Stimulated activated CD4-positive, alpha-beta T cell treated with anti-CD3 and anti-CD28 coated beads, Interleukin-15, amount 100 ng/mL, for 24 hours (primary cell): Measurements from ENCODE around the gene LRPAP1.

Source experiments
- DNase-seq: peaks from one replicate; pipeline ENCODE4 v3.0.0-alpha.2; 2020

Gene LRPAP1

GRCh38 chr4:3498901-3499510 lies 33.2 kb downstream of the LRPAP1 start:
- no peak for DNase-seq

- DNase-seq: no peak
These were observed 33.8 kb downstream of the LRPAP1 start for GRCh38 chr4:3498407-3498806.

DNA sequence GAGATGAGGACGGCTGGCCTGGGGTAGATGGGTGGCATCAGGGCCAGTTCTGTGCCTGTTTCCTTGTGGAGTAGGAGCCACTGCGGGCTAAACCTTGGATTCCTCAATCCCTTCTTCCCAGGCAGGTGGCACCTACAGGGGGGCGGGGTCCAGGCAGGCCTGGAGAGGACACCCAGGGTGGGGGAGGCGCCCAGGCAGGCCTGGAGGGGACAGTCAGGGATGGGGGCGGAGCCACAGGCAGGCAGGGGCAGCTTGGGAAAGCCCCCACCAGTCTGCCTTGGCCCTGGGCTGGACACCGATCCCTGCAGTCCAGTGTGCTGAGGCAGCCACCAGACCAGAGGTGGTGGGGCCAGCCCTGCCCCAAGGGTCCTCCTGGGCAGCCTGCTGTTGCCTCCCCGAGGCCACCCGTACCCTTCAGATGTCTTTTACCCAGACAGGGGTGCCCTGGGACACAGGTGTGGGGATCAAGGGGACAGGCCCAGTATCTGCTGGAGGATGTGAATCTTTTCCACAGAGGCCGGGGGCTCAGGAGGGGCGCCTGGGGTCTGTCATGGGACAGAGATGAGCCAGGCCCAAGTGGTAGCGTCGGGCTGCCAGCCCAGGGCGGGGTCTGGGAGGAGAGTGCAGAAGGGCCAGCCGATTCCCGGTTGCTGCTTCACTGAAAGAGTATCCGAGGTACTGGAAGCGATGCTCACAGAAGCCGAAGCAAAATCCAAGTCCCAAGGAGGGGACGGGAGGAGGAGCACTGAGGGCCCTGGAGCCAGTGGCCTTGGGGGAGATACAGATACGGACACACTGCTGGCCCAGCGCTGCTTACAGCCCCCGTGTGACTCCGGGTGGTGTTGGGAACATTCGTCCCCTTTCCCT lies 34.5 kb downstream of the LRPAP1 start:
- DNase-seq: no peak

DNA sequence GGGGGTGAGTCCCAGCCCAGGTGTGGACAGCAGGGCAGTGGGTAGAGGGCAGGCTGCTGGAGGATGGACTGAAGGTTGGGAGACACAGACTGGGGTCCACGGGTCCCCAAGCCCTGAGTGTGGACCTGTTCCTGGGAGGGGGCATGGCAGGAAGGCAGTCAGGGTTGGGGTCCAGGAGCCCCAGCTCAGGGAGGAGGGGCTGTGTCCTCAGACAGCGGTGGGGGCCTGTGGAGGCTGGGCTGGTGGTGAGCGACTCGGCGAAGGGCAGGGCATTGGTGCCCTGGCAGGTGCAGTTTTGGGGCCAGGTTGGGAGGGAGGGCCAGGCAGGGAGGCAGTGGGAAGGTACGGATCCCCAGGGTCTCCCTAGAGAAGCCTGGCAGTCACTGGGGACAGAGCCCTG lies 35.1 kb downstream of the LRPAP1 start:
- DNase-seq: no peak

DNA sequence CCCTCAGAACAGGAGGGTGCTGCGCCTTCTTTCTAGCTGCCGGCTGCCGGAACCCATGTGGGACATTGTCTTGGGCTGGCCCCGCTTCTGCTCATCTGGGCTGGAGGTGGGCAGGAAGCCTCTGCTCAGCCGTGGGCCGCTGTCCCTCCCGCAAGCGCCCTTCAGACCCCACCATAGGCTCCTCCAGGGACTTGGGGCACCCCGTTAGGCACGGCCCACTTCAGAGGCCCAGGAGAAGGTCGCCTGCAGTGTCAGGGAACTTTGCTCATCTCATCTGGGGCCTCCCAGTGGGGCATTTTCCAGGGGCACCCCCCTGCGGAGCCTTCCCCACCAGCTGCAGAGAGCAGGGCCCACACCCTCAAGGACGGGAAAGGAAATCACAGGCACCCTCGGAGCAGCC lies 36.2 kb downstream of the LRPAP1 start:
- no peak for DNase-seq

DNA sequence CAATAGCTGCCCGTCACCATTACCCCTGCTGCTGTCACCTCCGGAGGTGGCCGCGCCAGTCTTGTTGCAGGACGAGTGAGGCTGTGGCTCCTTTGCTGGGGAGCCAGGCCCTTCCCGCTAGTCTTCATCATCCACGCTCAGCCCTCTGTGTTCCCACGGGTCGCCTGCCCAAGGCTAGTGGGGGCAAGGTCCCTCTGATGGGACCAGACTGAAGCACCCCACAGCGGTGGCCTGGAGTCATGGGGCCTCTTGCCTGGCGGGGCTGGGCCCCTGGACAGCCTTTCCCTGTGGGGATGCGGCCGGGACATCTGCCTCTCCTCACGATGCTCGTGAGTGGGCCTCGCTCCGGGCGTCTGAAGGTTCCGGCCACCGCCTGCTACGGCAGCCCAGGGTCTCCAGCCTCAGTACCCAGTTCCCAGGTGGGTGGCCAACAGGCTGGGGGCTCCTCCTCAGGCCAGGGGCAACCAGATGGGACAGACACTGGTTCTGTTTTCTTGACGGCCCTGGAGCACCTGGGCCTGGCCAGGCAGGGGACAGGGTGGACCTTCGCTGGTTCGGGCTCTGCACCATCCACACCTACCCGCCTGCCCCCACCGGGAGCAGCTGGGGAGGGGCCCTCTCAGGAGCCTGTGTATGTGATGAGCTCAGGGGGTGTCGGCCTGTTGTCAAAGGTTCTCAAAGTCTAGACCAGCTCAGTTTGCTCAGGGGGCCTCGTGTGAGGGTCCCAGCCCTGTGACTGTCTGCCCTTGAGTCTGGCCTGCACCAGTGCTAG lies 36.8 kb downstream of the LRPAP1 start:
- DNase-seq: no peak

- no peak for DNase-seq
These were observed 37.8 kb downstream of the LRPAP1 start for GRCh38 chr4:3494462-3494871.

DNA sequence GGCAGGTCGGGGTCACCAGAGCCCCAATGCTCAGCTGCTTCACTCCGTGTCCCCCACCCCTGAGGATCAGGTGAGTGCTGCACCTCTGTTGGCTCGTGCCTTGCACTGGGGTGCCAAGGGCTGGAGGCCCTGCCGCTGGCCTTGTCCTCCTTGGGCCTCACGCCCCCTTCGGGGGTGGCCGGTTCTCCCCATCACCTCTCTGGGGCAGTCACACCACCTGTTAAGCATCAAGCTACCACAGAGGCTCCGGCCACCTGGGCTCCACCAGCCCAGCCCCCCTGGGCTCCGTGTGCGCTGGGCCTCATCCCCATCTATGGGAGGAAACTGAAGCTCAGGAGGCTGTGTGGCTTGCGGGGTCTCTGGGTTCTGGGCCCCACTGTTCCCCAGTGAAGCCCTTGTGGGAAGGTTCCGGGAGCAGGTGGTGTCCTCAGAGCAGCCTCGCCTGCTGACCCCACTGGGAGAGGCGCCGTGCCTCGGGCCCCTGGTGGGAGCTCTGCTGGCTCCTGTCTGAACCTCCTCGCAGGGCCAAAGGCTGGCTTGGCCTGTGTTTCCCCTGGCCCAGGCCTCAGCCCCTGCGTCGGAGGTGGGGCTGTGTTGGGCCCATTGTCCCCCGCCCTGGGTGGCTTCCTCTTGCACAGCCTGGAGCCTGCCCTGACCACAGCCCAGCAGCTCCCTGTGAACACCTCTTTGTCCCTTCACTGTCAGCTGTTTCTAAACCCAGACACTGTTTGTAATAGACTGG lies 38.3 kb downstream of the LRPAP1 start:
- no peak for DNase-seq

DNA sequence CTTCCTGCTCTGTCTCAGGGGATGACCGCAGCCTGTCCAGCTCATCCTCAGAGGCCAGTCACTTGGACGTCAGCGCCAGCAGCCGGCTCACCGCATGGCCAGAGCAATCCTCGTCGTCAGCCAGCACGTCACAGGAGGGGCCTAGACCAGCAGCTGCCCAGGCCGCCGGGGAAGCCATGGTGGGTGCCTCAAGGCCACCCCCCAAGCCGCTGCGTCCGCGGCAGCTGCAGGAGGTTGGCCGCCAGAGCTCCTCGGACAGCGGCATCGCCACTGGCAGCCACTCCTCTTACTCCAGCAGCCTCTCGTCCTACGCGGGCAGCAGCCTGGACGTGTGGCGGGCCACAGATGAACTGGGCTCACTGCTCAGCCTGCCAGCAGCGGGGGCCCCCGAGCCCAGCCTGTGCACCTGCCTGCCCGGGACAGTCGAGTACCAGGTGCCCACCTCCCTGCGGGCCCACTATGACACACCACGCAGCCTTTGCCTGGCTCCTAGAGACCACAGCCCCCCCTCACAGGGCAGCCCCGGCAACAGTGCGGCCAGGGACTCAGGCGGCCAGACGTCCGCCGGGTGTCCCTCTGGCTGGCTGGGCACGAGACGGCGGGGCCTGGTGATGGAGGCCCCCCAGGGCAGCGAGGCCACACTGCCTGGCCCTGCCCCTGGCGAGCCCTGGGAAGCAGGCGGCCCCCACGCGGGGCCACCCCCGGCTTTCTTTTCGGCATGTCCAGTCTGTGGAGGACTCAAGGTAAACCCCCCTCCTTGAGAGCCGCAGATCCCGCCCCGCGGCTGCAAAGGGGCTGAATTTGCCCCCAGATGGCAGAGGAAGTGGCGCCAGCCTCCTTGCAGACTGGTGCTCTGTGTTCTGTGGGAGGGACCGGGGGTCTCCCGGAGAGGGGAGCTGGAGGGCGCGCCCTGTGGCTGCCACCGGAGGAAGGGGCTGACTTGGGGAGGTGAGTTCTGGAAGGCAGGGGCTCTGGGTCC lies 39.2 kb downstream of the LRPAP1 start:
- no peak for DNase-seq

- no peak for DNase-seq
These were observed 40.4 kb downstream of the LRPAP1 start for GRCh38 chr4:3491681-3492405.

- DNase-seq: no peak
These were observed 42.7 kb downstream of the LRPAP1 start for GRCh38 chr4:3489451-3489962.

GRCh38 chr4:3488820-3489219 lies 43.4 kb downstream of the LRPAP1 start:
- DNase-seq: no peak

DNA sequence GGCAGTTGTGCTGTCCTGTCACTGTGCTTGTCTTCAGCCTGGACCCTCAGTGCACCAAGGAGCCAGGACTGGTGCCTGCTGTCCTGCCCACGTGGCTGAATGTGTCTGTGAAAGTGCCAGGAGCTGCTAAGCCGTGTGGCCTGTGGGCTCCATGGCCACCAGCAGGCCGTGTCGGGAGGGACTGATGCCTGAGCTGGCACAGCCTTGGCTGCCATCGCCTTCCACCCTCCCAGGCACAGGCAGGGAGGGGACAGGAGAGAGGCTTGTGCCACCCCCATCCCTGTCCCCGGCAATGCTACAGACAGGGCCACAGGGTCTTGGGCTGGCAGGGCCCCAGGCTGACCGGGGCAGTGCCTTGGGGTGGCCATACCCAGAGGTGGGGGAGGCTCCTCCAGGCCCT lies 44.4 kb downstream of the LRPAP1 start:
- DNase-seq: no peak

DNA sequence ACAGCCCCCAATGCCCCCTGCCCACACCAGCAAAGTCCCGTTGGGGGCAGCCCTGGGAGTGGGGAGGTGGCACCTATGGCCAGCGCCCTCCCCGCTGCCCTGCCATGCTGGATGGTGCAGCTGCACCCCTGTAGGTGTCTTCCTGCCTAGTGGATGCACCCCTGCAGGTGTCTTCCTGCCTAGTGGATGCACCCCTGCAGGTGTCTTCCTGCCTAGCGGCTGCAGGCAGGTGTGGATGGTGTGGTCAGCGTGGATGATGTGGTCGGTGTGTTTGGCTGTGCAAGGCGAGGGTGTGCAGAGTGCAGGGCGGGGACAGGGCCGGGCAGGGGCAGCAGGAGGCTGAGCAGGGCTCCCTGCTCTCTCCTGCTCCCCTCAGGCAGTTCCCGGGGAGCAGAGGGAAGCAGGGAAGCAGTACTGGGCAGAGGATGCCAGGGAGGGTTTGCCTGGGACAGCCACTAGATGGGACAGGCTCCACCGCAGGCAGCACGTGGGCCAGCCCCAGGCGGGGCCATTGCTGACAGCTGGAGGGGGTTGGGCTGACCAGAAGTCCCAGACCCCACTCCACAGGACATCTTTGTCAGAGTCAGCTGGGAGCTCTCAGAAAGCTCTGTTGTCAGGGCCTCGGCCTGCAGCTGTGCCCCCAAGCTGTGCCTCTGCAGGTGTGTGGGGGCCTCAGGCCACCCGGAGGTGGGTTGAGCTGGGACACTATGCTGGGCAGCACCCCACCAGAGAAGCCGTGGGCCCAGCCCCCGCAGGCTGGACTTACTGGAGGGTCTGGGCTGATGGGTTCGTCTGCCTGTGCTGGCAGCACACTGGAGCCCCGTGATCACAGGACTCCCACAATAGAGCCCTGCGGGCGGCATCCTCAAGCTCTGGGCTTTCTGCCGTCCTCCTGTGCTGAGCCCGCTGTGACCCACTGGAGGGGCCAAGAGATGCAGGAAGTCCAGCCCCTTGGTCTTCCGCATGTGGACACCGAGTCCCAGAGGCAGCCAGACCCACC lies 45.4 kb downstream of the LRPAP1 start:
- no peak for DNase-seq

- DNase-seq: no peak
These were observed 46.2 kb downstream of the LRPAP1 start for GRCh38 chr4:3485886-3486540.

DNA sequence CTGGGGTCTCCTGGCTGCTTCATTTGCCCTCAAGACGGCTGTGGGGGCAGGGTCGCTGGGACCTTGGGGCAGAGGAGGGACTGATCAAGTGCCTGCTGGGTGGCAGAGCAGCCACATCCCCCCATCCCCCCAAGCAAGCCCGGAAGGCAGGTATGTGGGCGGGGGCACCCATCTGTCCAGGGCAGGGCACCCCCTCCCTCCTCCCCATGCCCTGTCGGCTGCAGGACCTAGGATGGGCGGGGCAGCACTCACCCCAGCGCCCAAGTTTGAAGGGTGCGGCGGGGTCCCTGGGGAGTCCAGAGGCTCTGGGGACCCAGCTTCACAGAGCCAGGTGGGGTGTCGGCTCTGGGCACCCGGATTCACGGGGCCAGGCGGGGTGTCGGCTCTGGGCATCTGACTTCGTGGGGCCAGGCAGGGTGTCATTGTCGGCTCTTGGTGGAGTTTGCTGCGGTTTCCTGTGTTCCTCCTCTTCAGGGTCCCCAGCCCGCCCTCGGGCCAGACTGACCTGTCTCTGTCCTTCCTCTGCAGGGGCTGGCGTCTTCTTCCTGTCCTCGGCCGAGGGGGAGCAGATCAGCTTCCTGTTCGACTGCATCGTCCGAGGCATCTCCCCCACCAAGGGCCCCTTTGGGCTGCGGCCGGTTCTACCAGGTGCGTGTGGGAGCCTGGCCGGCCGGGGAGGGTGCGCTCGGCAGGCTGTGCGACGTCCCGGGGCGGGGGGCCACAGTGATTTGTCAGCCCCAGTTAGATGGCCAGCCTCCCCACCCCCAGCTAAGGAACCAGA lies 47.0 kb downstream of the LRPAP1 start:
- no peak for DNase-seq

DNA sequence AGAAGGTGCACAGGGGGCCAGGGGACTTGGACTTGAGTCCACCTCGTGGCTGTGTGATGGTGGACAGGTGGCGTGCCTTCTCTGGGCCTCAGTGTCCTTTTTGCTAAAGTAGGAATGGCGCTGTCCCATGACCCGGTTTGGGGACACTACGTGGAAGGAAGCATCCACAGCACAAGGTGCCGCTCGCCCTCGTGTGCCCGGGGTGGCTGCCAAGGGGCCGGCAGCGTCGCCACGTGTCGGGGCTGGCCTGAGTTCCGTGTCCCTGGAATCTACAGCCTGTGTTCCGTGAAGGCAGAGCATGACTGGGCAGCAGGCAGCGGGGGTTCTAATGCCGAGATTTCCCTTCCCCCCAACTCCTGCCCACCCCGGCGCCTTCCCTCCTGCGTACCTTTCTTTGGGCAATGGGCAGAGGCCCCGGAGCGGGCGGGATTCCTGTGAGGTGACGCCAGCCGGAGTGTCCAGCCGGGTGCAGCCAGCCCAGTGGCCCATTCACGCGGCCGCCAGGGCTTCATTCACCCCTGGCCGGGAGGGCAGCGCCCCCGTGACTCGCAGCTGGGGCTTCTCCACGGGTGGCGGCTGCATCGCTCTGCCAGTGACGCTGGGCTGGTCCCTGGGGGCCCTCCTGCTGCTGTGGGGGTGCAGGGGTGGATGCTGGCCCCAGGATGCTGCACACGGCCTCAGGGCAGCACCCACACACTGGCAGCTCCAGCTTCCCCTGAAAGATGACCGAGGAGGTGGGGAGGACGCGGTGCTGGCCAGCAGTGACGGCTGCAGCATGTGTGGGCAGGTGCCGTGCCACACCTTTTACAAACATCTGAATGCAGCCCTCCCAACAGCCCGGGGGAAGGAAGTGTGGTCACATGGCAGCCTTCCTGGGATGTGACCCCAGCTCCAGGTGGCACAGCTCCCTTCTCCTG lies 47.9 kb downstream of the LRPAP1 start:
- no peak for DNase-seq
